Sigmoid colon (tissue), 7 donors: ENCODE data around the gene HMX3. TPM values are rescaled to one million over a fixed set of nuclear protein-coding genes. Genes with fewer than 3 reads are reported as not detected.

ENCODE experiments used
- DNase-seq: peaks from one replicate; pipeline ENCODE4 v3.0.0-alpha.2; 2019
- H3K27ac ChIP-seq, 4 donors: fragments of 200-600 bp; sonication (generic); one replicate each; pipeline ENCODE4 v1.5.1; 2016 to 2019; ENCODE audit warnings: mild to moderate bottlenecking in 1 of 4
- H3K27me3 ChIP-seq, 3 donors: fragments of 200-600 bp; sonication (generic); one replicate each; pipeline ENCODE4 v1.5.1; 2019; ENCODE audit warnings: mild to moderate bottlenecking in 1 of 3
- H3K36me3 ChIP-seq, 4 donors: fragments of 200-600 bp; sonication (generic); one replicate each; pipeline ENCODE4 v1.5.1; 2016 to 2019
- H3K4me1 ChIP-seq, 4 donors: fragments of 200-600 bp; sonication (generic); one replicate each; pipeline ENCODE4 v1.5.1; 2017 to 2019
- H3K4me3 ChIP-seq, 4 donors: fragments of 200-600 bp; sonication (generic); one replicate each; pipeline ENCODE4 v1.5.1; 2017 to 2019; ENCODE audit warnings: mild to moderate bottlenecking in 2 of 4, moderate library complexity in 1 of 4
- H3K9me3 ChIP-seq, 4 donors: fragments of 200-600 bp in 3 of 4; sonication (generic) in 3 of 4; one replicate each; pipeline versions ENCODE4 v1.5.1 to v1.6.1; 2013 to 2019
- EP300 ChIP-seq, 4 donors: sonication (generic); formaldehyde crosslinking; IDR thresholded peaks; one replicate each; pipeline ENCODE4 v1.6.1; 2017; ENCODE audit warnings: antibody characterized with exemption in 4 of 4
- POLR2A ChIP-seq, 2 donors: fragments of 450-650 bp; IDR thresholded peaks; one replicate each; pipeline ENCODE4 v1.6.1; 2016; ENCODE audit warnings: antibody characterized with exemption in 2 of 2, mild to moderate bottlenecking in 2 of 2, moderate library complexity in 2 of 2
- POLR2AphosphoS5 ChIP-seq, 4 donors: sonication (generic); formaldehyde crosslinking; IDR thresholded peaks; one replicate each; pipeline ENCODE4 v1.6.1; 2017; ENCODE audit warnings: antibody characterized with exemption in 4 of 4
- WGBS, 2 donors: extraction: QIAGEN DNeasy Blood & Tissue Kit; methylation state at CpG; one replicate each; pipeline ENCODE4 v1.1.7; 2013; 5-methylcytosine and 5-hydroxymethylcytosine counted together
- intact Hi-C: fragments of 100-400 bp; cut with DNase I; formaldehyde crosslinking; loops from one replicate; pipeline ENCODE4 v1.15.1; 2023
- polyA plus RNA-seq, 3 donors: library from polyadenylated mRNA; stranded (reverse); fragments of 200-250 nt; gene quantifications; one replicate each; pipeline ENCODE4 v1.2.3, GENCODE V29; 2013
- total RNA-seq, 4 donors: library from RNA; depleted of rRNA; stranded (reverse); fragments of >200 nt; gene quantifications; one replicate each; pipeline ENCODE4 v1.1.0, GENCODE V29; 2016
- TF ChIP-seq, protein P1 (sequence below), 4 experiments: fragments of 450-650 bp in 3 of 4; fragments of 200-600 bp in 1 of 4; IDR thresholded peaks; one replicate each; pipeline ENCODE4 v1.5.1; 2016 to 2019; ENCODE audit warnings: antibody characterized with exemption in 4 of 4, mild to moderate bottlenecking in 3 of 4, moderate library complexity in 2 of 4
- donor health status: healthy with polysubstance abuse.
- donor health status: Bipolar disorder and iron deficiency.
- donor health status: healthy.

Gene HMX3
- total and polyA plus RNA-seq, 7 donors: 0.52 to 0.83 (median 0.68) TPM; not detected in 4

DNA sequence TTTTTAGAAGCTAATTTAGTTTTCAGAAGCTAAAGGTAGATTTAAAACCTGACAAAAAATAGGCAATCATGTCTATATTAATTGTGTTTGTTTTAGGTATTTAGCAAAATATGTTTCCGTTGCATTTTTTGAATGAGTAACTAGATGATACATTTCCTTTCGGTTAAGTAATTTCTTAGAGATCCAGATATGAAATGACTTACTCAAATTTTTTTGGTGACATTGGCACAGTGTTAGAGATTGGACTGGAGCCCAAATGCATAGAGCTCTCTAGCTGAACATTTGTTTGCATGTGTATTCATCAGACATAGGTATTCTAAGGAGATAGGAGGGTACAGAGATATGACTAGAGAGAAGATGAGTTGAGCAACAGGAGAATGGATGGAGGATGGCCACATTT is 20.3 kb downstream of the HMX3 start:
- Histone ChIP-seq H3K27me3 (peaks cover 6 to 25% (median 20%) of the 10 kb centered on the region in 3 donors), H3K4me1 (peaks cover 0 to 28% (median 19%) of the 10 kb centered on the region in 4 donors), H3K4me3 (no peak overlapping the region), H3K27ac (no peak overlapping the region), H3K36me3 (peaks cover 3 to 38% (median 12%) of the 10 kb centered on the region in 4 donors), H3K9me3 (no peaks in the 10 kb centered on the region)
- no peak for TF ChIP-seq EP300 (IDR thresholded peaks at IDR 0.05)
- no peak for TF ChIP-seq POLR2AphosphoS5 (IDR thresholded peaks at IDR 0.05)
- TF ChIP-seq, protein P1, sequence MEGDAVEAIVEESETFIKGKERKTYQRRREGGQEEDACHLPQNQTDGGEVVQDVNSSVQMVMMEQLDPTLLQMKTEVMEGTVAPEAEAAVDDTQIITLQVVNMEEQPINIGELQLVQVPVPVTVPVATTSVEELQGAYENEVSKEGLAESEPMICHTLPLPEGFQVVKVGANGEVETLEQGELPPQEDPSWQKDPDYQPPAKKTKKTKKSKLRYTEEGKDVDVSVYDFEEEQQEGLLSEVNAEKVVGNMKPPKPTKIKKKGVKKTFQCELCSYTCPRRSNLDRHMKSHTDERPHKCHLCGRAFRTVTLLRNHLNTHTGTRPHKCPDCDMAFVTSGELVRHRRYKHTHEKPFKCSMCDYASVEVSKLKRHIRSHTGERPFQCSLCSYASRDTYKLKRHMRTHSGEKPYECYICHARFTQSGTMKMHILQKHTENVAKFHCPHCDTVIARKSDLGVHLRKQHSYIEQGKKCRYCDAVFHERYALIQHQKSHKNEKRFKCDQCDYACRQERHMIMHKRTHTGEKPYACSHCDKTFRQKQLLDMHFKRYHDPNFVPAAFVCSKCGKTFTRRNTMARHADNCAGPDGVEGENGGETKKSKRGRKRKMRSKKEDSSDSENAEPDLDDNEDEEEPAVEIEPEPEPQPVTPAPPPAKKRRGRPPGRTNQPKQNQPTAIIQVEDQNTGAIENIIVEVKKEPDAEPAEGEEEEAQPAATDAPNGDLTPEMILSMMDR (IDR thresholded peaks at IDR 0.05): no peak
- TF ChIP-seq POLR2A (IDR thresholded peaks at IDR 0.05): no peak
- 89 to 94% methylated on average over 2 of the region's 2 CpGs for WGBS, 2 donors
- intact Hi-C loops: no loop called here
- no peak for DNase-seq

- Histone ChIP-seq H3K4me3 (no peak overlapping the region), H3K27me3 (peaks cover 0 to 14% (median 9%) of the 10 kb centered on the region in 3 donors), H3K27ac (no peak overlapping the region), H3K9me3 (no peaks in the 10 kb centered on the region), H3K4me1 (peaks cover 0 to 22% (median 14%) of the 10 kb centered on the region in 4 donors), H3K36me3 (peaks cover 3 to 50% (median 19%) of the 10 kb centered on the region in 4 donors)
- WGBS, 2 donors: 82 to 86% methylated on average over 3 of the region's 3 CpGs
- TF ChIP-seq POLR2A (IDR thresholded peaks at IDR 0.05) (no peak), POLR2AphosphoS5 (IDR thresholded peaks at IDR 0.05) (no peak)
- TF ChIP-seq, protein P1 (IDR thresholded peaks at IDR 0.05): no peak
- intact Hi-C loops: no loop called here
- no peak for DNase-seq
These were observed 21.4 kb downstream of the HMX3 start for GRCh38 chr10:123157210-123157609.

DNA sequence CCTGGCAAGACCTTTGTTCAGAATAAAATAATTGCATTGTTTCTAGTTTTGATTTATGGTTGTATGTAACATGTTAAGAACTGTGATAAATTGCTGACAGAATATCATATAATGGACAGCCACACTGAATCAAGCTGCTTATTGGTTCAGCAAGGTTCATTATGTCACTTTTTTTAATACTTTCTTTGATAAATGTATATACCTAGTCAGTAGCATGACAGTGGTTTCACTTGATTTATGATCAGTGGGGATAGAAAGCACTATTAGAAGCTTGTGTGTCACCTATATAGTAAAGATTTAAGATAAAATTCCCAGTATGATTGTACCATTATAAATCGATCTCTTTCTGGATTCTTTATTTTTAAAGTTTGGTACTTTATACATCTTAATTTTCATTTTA is 22.9 kb downstream of the HMX3 start:
- peaks cover 0 to 22% (median 14%) of the 10 kb centered on the region in 4 donors for H3K4me1 ChIP-seq
- H3K36me3 ChIP-seq: peaks cover 10 to 64% (median 28%) of the 10 kb centered on the region in 4 donors
- no peak overlapping the region for H3K27ac ChIP-seq
- WGBS, 2 donors: 86 to 97% methylated on average over 1 of the region's 1 CpG
- no peaks in the 10 kb centered on the region for H3K9me3 ChIP-seq
- TF ChIP-seq, protein P1 (IDR thresholded peaks at IDR 0.05): no peak
- TF ChIP-seq POLR2A (IDR thresholded peaks at IDR 0.05) (no peak), POLR2AphosphoS5 (IDR thresholded peaks at IDR 0.05) (no peak), EP300 (IDR thresholded peaks at IDR 0.05) (no peak)
- intact Hi-C loops: no loop called here
- no peak for DNase-seq
- H3K27me3 ChIP-seq: no peaks in the 10 kb centered on the region
- no peak overlapping the region for H3K4me3 ChIP-seq

GRCh38 chr10:123160311-123160980 is 24.7 kb downstream of the HMX3 start:
- intact Hi-C loops: no loop called here
- DNase-seq: no peak
- H3K27ac ChIP-seq: no peak overlapping the region
- H3K9me3 ChIP-seq: no peaks in the 10 kb centered on the region
- H3K36me3 ChIP-seq: peaks cover 12 to 82% (median 29%) of the 10 kb centered on the region in 4 donors
- H3K4me1 ChIP-seq: peaks cover 0 to 14% (median 8%) of the 10 kb centered on the region in 4 donors
- TF ChIP-seq EP300 (IDR thresholded peaks at IDR 0.05) (no peak), POLR2AphosphoS5 (IDR thresholded peaks at IDR 0.05) (no peak), POLR2A (IDR thresholded peaks at IDR 0.05) (no peak)
- TF ChIP-seq, protein P1 (IDR thresholded peaks at IDR 0.05): no peak
- no peaks in the 10 kb centered on the region for H3K27me3 ChIP-seq
- H3K4me3 ChIP-seq: no peak overlapping the region
- 82 to 86% methylated on average over 11 of the region's 11 CpGs for WGBS, 2 donors
